ENCODE data around the gene CLMP.
A peak's percentile ranks its signal among the peaks of the same experiment; 100 is the strongest.
"Not testable (repeated sequence)": the region's sequence is repeated elsewhere in the genome, so short reads cannot be mapped to it uniquely, and the experiment has no call there.

CLMP gene

DNA sequence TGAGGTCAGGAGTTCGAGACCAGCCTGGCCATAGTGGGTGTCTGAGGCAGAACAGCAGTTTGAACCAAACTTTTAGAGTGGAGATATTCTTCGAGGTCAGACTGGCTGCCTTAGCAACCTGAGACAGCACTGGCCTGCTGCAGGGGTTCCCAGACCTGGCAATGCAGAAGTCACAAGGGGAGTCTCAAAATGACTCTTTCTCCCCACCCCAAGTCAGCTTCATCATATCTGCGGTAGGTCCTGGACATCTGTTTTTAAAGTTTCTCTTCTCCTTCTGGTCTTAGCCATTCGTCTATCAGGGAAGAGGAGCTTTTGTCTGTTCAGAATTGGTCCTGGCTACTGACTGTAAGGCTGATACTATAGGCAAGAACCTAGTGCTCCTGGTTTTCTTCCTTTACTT is 14.5 kb upstream of the CLMP start:
- Histone ChIP-seq H3K4me3 (no peak overlapping the region), H4K20me1 (no peaks in the 10 kb centered on the region), H3K4me2 (no peak overlapping the region), H3K27me3 (no peaks in the 10 kb centered on the region), H3K4me1 (no peaks in the 10 kb centered on the region), H3K9me3 (no peaks in the 10 kb centered on the region), H3K36me3 (no peaks in the 10 kb centered on the region), H3K9ac (no peak overlapping the region), H3K27ac (no peak overlapping the region)
- no peak for TF ChIP-seq Cebpa-rat (IDR thresholded peaks at IDR 0.05)

DNA sequence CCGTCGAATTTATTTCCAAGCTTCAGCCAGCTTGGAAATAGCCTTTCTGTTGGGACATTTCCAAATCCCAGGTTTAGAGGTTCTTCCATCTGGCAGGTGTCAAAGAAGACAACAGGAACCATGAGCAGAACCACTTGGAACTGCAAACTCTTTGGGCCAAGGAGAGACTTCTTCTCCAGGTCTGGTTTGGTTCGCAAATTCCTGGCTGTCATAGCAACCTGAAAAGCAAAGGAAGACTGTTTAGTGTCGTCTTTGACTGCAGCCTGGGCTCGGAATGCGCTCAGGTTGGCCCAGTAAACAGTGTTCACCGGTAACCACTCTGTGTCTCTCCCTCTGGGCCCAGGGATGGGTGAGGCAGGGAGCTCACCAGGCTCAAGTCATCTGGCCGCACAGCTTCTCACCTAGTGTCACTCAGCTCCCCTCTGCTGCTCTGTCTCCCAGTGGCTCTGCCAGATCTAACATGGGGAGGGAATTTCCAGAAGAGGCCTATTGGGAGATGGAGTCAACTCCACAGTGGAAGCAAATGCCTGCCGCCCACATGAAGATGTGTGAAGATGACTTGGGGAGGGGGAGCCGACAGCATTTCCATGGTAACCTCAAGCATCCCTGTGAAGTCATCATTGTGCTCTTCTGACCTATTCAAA is 11.9 kb upstream of the CLMP start:
- H3K27me3 ChIP-seq, result no peaks in the 10 kb centered on the region

DNA sequence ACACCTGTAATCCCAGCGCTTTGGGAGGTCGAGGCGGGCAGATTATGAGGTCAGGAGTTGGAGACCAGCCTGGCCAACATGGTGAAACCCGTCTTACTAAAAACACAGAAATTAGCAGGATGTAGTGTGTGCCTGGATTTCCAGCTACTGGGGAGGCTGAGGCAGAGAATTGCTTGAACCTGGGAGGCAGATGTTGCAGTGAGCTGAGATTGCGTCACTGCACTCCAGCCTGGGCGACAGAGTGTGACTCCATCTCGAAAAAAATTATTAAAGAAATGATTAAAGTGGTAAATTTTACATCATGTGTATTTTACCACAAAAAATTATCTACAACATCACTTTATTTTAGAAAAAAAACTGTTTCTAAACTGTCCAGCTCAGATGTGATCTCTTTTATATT is 11.0 kb upstream of the CLMP start:
- H3K4me2 ChIP-seq, H4K20me1 ChIP-seq, H3K27me3 ChIP-seq, H3K4me3 ChIP-seq, H3K36me3 ChIP-seq, H3K27ac ChIP-seq, H3K9ac ChIP-seq, H3K9me3 ChIP-seq: not testable (repeated sequence)
- peaks cover 16% of the 10 kb centered on the region for H3K4me1 ChIP-seq
- peak; percentile 59; the same call in 1 of the 2 replicates for TF ChIP-seq Cebpa-rat (IDR thresholded peaks at IDR 0.05)

More for the DNA sequence above, 11.9 kb upstream of the CLMP start:
- no peak for TF ChIP-seq Cebpa-rat (IDR thresholded peaks at IDR 0.05)
- H3K4me1 ChIP-seq, result peaks cover 7% of the 10 kb centered on the region
- H3K9me3 ChIP-seq, result no peaks in the 10 kb centered on the region
- H4K20me1 ChIP-seq, result no peaks in the 10 kb centered on the region
- no peak overlapping the region for H3K4me3 ChIP-seq
- no peak overlapping the region for H3K4me2 ChIP-seq
- no peak overlapping the region for H3K27ac ChIP-seq
- H3K36me3 ChIP-seq, result no peaks in the 10 kb centered on the region
- H3K9ac ChIP-seq, result no peak overlapping the region

DNA sequence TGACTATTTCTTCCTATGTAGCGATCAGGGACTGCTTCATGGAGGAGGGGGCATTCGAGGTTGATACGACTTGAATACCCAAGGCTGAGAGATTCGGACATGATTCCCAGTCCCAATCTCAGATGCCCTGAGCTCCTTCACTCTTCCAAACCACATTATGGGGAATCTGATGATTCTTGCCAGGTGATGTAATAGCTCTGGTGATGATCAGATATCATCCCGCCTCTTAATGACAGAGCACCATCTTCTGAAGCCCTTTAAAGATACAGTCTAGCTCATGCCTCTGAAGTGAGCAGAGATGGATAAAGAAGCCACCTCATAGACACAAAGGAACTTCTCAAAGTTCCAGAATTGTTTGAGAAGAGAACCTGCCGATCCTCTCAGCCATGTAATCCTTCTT is 8.9 kb upstream of the CLMP start:
- H3K4me1 ChIP-seq, result peaks cover 17% of the 10 kb centered on the region
- no peak overlapping the region for H3K4me2 ChIP-seq
- H3K4me3 ChIP-seq, result no peak overlapping the region
- H3K36me3 ChIP-seq, result no peaks in the 10 kb centered on the region
- peaks cover under 1% of the 10 kb centered on the region; the same call in 1 of the 2 replicates for H3K27me3 ChIP-seq
- no peak overlapping the region for H3K27ac ChIP-seq
- H3K9ac ChIP-seq, result no peak overlapping the region
- H4K20me1 ChIP-seq, result no peaks in the 10 kb centered on the region
- H3K9me3 ChIP-seq, result no peaks in the 10 kb centered on the region
- TF ChIP-seq Cebpa-rat (IDR thresholded peaks at IDR 0.05), result no peak

DNA sequence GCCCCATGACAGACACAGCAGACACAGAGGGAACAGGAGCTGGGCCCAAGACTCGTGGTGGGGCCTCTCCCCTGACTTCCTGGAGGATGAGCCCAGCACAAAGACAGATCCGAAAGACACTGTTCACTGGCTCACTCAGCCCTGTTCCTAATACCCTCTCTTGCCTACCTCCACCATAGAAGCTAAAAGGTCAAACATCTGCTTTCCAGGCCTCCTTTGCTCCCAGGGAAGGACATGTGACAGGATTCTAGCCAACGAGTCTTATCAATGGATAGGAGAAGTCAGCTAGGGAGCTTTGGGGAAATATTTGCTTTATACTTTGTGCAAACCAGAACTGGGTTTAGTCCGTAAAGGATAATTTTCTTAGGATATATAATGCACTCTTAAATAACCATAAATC is 8.4 kb upstream of the CLMP start:
- Histone ChIP-seq H3K9me3 (no peaks in the 10 kb centered on the region), H3K27ac (no peak overlapping the region), H3K4me1 (peaks cover 17% of the 10 kb centered on the region), H3K4me3 (no peak overlapping the region), H3K36me3 (no peaks in the 10 kb centered on the region), H3K9ac (no peak overlapping the region), H3K4me2 (no peak overlapping the region), H4K20me1 (no peaks in the 10 kb centered on the region), H3K27me3 (peaks cover 5% of the 10 kb centered on the region; the same call in 1 of the 2 replicates)
- no peak for TF ChIP-seq Cebpa-rat (IDR thresholded peaks at IDR 0.05)

DNA sequence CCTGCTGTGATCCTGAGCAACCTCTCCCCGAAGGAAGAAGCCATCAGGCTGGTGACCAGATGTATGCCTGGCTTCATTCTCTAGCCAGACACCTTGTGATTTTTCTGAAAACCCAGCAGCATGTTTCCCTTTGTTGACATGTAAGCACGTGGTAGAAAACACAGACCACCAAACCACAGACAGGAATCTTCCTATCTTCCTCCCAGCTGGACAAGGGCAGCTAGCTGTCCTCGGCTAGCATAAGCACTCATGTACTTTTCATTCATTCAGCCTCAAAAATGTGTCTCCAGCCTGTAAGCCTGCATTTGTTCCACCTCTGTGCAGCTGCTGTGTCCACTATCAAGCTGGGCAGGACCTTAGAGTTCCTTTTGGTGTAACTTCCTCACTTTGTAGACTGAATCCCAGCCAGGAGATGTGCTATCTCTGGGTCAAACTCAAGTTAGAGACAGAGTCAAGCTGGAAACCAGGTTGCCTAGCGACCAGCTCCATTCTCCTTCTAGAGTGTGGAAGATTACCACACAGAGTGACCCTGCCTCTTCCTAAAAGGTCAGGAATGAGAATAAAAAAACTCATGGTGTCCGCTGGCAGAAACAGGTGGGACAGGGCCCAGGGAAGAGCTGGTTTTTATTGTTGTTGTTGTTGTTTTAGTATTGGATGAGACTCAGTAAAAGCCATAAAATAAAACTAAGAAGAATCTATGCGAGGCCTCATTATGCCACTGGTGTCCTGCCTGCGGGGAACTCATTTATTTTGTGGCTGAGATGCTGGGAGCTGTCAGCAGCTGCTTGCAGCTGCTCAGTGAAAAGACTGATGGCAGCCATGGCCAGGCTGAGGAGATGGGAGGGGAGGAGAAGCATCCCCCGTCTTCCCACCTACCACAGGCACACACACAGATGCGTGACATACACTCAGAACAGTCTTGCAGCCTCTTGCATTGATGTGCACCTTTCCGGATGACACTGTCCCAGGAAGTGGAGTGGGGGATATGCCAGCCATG is 7.4 kb upstream of the CLMP start:
- H4K20me1 ChIP-seq, result no peaks in the 10 kb centered on the region
- no peak overlapping the region for H3K4me3 ChIP-seq
- peaks cover 17% of the 10 kb centered on the region for H3K4me1 ChIP-seq
- no peaks in the 10 kb centered on the region for H3K36me3 ChIP-seq
- no peak overlapping the region for H3K27ac ChIP-seq
- TF ChIP-seq Cebpa-rat (IDR thresholded peaks at IDR 0.05), result no peak
- H3K9me3 ChIP-seq, result no peaks in the 10 kb centered on the region
- peak overlapping the region; percentile 51 for H3K4me2 ChIP-seq
- H3K9ac ChIP-seq, result no peak overlapping the region
- H3K27me3 ChIP-seq, result peaks cover 15% of the 10 kb centered on the region

DNA sequence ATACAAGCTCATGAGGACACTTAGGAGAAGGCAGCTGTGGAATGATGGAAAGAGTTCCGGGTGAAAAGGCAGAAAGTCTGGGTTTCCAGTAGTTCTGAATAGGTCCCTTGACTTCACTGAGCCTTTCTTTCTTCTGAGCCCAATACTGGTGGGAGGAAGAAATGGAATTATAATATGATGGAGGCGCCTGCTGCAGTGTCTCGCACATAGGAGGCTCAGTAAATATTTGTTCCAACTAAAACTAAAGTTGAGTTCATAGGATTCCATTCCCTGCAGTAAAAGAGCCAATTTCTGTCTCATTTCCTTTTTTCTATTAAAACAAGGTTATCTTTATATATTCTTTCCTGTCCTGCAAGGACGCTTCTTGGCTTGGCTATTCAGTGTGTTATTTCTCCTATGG is 5.2 kb upstream of the CLMP start:
- no peak overlapping the region for H3K27ac ChIP-seq
- TF ChIP-seq Cebpa-rat (IDR thresholded peaks at IDR 0.05), result no peak
- no peaks in the 10 kb centered on the region for H3K36me3 ChIP-seq
- no peak overlapping the region for H3K9ac ChIP-seq
- H3K4me2 ChIP-seq, result no peak overlapping the region
- H4K20me1 ChIP-seq, result peaks cover 13% of the 10 kb centered on the region
- H3K9me3 ChIP-seq, result no peaks in the 10 kb centered on the region
- peaks cover 37% of the 10 kb centered on the region for H3K27me3 ChIP-seq
- H3K4me1 ChIP-seq, result peaks cover 30% of the 10 kb centered on the region
- H3K4me3 ChIP-seq, result no peak overlapping the region

DNA sequence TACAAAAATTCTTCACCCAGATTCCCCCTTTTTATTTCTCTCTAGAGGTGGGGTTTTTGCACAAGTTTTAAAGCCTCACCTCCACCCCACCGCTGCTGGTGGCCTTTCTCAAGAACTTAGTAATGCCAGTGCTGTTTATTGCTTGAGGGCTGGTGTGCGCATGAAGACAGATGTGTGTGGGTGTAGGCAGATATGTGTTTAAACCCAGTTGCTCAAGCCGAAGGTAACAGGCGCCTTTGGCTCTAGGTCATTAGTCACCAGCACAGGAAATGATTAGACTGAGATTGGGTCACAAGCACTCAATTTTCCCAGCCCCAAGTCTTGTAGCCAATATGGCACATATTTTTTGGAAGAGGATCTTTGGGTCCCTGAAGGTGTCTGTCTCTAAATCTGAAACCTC is 2.7 kb upstream of the CLMP start:
- no peaks in the 10 kb centered on the region for H3K36me3 ChIP-seq

DNA sequence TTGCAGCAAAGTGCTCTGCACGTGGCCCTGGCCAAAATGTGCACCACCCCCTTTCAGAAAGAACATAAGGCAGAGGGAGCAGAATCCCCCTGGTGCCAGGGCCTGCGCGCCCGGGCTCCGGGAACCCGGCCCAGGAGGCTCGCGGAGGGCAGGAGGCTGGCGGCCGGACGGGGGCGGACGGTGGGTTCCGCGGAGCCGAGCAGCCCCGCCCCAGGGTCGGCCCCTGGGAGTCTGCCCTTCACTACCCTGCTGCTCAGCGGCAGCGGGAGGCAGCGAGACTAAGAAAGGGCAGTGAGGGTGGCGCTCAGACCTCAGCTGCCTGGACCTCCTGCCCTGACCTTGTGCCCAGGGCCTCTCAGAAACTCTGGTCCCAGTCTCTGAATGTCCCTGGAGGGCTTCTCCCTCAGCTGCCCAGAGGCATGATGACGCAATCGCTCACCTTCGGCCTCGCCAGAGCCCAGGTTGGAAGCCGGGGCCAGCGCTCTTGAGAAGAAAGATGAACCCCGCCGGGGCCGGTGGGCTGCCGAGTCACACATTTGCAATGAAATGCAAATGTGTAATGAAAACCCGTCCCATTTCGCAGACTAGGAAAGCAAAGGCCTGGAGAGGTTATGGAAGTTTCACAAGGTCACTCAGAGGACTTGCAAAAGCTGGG is 1.1 kb upstream of the CLMP start:
- peak; percentile 65 for TF ChIP-seq Cebpa-rat (IDR thresholded peaks at IDR 0.05)
- peaks cover 27% of the 10 kb centered on the region for H4K20me1 ChIP-seq
- peaks cover 21% of the 10 kb centered on the region for H3K4me1 ChIP-seq
- no peaks in the 10 kb centered on the region for H3K36me3 ChIP-seq
- no peak overlapping the region for H3K9ac ChIP-seq
- peak overlapping the region; percentile 65 for H3K4me3 ChIP-seq
- peaks cover 75% of the 10 kb centered on the region for H3K27me3 ChIP-seq
- H3K27ac ChIP-seq, result no peak overlapping the region
- H3K4me2 ChIP-seq, result peak overlapping the region; percentile 94
- H3K9me3 ChIP-seq, result no peaks in the 10 kb centered on the region

More for the DNA sequence above, 2.7 kb upstream of the CLMP start:
- Histone ChIP-seq H3K4me3 (no peak overlapping the region), H3K4me2 (no peak overlapping the region), H3K9me3 (no peaks in the 10 kb centered on the region), H3K9ac (no peak overlapping the region), H3K27me3 (peaks cover 63% of the 10 kb centered on the region), H3K4me1 (peaks cover 36% of the 10 kb centered on the region), H3K27ac (no peak overlapping the region), H4K20me1 (peaks cover 27% of the 10 kb centered on the region)
- no peak for TF ChIP-seq Cebpa-rat (IDR thresholded peaks at IDR 0.05)

Data from BLaER1 (cell line).